Measurements from ENCODE around the gene CCDC177. TPM values are rescaled to one million over a fixed set of nuclear protein-coding genes. Genes with fewer than 3 reads are reported as not detected.

The CCDC177 gene
- total and polyA plus RNA-seq, 9 of the 15 experiments (the other 6 are each of a cell fraction or from before 2014, with no cell fraction given): not detected

- peaks cover 29% of the 10 kb centered on the region; the same call in 2 of the 3 replicates for H3K36me3 ChIP-seq (ENCODE audit: control insufficient read depth, insufficient read depth, low read length)
- H3K4me3 ChIP-seq: peak overlapping the region; percentile 74
- peak overlapping the region; percentile 88 for H3K4me2 ChIP-seq (ENCODE audit: insufficient read depth, low read length)
- ChIA-PET POLR2A (interaction anchor here (0.5 to 1.3 kb wide), 4 partner anchors 12 to 1092 kb away, joined by 3 read pairs; no protein-coding TSS in a partner anchor), CTCF (ENCODE audit: low intra/inter-chr PET ratio) (no interaction called here)
- BruUV-seq (replicated peaks): no TSS peak
- DNase-seq (ENCODE audit: extremely low read depth in 1 of 4, low spot score in 3 of 4): peak in 2 of 4 experiments; percentile 33 to 36
- peak overlapping the region; percentile 67 to 96 for H3K9ac ChIP-seq (ENCODE audit: insufficient read depth in 1 of 2, low read depth in 2 of 2, low read length in 2 of 2)
- H2AFZ ChIP-seq (ENCODE audit: low read depth, low read length): peak overlapping the region; percentile 7; the same call in 1 of the 2 replicates
- in situ Hi-C loops (cut with MboI) (no loop called here), intact Hi-C loops (cut with micrococcal nuclease) (loop anchor here (5.0 kb wide), 1 partner anchor 85 kb away; no protein-coding TSS in a partner anchor)
- no peaks in the 10 kb centered on the region for H3K9me1 ChIP-seq (ENCODE audit: control insufficient read depth, insufficient read depth, low read length)
- peaks cover 22 to 44% of the 10 kb centered on the region in 2 experiments for H3K4me1 ChIP-seq (replicated peaks in 1 of 2; ENCODE audit: control insufficient read depth in 2 of 2, insufficient read depth in 2 of 2, low read length in 2 of 2)
- ATAC-seq: peak; percentile 5; the same call in 1 of the 3 replicates
- H4K20me1 ChIP-seq (replicated peaks; ENCODE audit: control insufficient read depth, insufficient read depth, low read length): 0 out of 2 replicates have a peak, but pooled peaks cover 2% of the 10 kb centered on the region
- no peaks in the 10 kb centered on the region for H3K9me3 ChIP-seq (replicated peaks; ENCODE audit: control insufficient read depth, insufficient read depth, low read depth, low read length)
- H3K27me3 ChIP-seq (ENCODE audit: control insufficient read depth in 2 of 2, insufficient read depth in 2 of 2, low read length in 2 of 2): no peaks in the 10 kb centered on the region
- WGBS (ENCODE audit: insufficient coverage, low coverage, missing lambda C conversion rate): 0% methylated on average over 20 of the region's 47 CpGs
- peaks cover 59% of the 10 kb centered on the region for H3K79me2 ChIP-seq (ENCODE audit: control insufficient read depth, insufficient read depth, low read length)
- no peak for FAIRE-seq
- peak; percentile 27 for TF ChIP-seq RBBP5 (IDR thresholded peaks at IDR 0.05; ENCODE audit: borderline replicate concordance, insufficient read depth, low read length, poor library complexity, severe bottlenecking)
- peak; percentile 39 for TF ChIP-seq SAP30 (IDR thresholded peaks at IDR 0.05; ENCODE audit: borderline replicate concordance, insufficient read depth, low read depth, low read length, poor library complexity, severe bottlenecking)
- no peak for TF ChIP-seq SMARCA4 (IDR thresholded peaks at IDR 0.05)
- TF ChIP-seq, protein P1, sequence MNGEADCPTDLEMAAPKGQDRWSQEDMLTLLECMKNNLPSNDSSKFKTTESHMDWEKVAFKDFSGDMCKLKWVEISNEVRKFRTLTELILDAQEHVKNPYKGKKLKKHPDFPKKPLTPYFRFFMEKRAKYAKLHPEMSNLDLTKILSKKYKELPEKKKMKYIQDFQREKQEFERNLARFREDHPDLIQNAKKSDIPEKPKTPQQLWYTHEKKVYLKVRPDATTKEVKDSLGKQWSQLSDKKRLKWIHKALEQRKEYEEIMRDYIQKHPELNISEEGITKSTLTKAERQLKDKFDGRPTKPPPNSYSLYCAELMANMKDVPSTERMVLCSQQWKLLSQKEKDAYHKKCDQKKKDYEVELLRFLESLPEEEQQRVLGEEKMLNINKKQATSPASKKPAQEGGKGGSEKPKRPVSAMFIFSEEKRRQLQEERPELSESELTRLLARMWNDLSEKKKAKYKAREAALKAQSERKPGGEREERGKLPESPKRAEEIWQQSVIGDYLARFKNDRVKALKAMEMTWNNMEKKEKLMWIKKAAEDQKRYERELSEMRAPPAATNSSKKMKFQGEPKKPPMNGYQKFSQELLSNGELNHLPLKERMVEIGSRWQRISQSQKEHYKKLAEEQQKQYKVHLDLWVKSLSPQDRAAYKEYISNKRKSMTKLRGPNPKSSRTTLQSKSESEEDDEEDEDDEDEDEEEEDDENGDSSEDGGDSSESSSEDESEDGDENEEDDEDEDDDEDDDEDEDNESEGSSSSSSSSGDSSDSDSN (IDR thresholded peaks at IDR 0.05; ENCODE audit: borderline replicate concordance in 1 of 2, low read depth in 2 of 2, low read length in 2 of 2): peak in 1 of 2 experiments; percentile 6; a peak in 2 of 4 replicates
- peak; percentile 46 for TF ChIP-seq HMGN3 (IDR thresholded peaks at IDR 0.05; ENCODE audit: borderline replicate concordance, extremely low read depth, insufficient read length, low read depth, low read length)
- TF ChIP-seq ZBTB7A (IDR thresholded peaks at IDR 0.05; ENCODE audit: borderline replicate concordance, control insufficient read depth, low read depth, low read length): no peak
- no peak for TF ChIP-seq HDAC1 (IDR thresholded peaks at IDR 0.05)
- no peak; the same call in 1 of the 2 replicates for TF ChIP-seq RBFOX2 (IDR thresholded peaks at IDR 0.05; ENCODE audit: low read depth, low read length)
- 0 out of 2 replicates have a peak, but pooled peaks have one; percentile 18 for TF ChIP-seq L3MBTL2 (IDR thresholded peaks at IDR 0.05)
- TF ChIP-seq CHD1 (IDR thresholded peaks at IDR 0.05; ENCODE audit: low read length): peak; percentile 17
- no peak for TF ChIP-seq FOS (IDR thresholded peaks at IDR 0.05; ENCODE audit: extremely low read depth, insufficient read length)
- H3K27ac ChIP-seq (ENCODE audit: extremely low read depth, low read depth, low read length): peak overlapping the region; percentile 77
Measured at GRCh38 chr14:69612014-69612782, 37.5 kb upstream of the CCDC177 start.
